SIG-M5 (cell line): ENCODE results near the gene SKOR1.

Experiments
- DNase-seq: peaks from one replicate; lab custom pipeline; 2025; lab: John Stamatoyannopoulos, UW

SKOR1 gene, protein sequence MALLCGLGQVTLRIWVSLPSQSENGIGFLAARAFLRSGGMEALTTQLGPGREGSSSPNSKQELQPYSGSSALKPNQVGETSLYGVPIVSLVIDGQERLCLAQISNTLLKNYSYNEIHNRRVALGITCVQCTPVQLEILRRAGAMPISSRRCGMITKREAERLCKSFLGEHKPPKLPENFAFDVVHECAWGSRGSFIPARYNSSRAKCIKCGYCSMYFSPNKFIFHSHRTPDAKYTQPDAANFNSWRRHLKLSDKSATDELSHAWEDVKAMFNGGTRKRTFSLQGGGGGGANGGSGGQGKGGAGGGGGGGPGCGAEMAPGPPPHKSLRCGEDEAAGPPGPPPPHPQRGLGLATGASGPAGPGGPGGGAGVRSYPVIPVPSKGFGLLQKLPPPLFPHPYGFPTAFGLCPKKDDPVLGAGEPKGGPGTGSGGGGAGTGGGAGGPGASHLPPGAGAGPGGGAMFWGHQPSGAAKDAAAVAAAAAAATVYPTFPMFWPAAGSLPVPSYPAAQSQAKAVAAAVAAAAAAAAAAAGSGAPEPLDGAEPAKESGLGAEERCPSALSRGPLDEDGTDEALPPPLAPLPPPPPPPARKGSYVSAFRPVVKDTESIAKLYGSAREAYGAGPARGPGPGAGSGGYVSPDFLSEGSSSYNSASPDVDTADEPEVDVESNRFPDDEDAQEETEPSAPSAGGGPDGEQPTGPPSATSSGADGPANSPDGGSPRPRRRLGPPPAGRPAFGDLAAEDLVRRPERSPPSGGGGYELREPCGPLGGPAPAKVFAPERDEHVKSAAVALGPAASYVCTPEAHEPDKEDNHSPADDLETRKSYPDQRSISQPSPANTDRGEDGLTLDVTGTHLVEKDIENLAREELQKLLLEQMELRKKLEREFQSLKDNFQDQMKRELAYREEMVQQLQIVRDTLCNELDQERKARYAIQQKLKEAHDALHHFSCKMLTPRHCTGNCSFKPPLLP

DNA sequence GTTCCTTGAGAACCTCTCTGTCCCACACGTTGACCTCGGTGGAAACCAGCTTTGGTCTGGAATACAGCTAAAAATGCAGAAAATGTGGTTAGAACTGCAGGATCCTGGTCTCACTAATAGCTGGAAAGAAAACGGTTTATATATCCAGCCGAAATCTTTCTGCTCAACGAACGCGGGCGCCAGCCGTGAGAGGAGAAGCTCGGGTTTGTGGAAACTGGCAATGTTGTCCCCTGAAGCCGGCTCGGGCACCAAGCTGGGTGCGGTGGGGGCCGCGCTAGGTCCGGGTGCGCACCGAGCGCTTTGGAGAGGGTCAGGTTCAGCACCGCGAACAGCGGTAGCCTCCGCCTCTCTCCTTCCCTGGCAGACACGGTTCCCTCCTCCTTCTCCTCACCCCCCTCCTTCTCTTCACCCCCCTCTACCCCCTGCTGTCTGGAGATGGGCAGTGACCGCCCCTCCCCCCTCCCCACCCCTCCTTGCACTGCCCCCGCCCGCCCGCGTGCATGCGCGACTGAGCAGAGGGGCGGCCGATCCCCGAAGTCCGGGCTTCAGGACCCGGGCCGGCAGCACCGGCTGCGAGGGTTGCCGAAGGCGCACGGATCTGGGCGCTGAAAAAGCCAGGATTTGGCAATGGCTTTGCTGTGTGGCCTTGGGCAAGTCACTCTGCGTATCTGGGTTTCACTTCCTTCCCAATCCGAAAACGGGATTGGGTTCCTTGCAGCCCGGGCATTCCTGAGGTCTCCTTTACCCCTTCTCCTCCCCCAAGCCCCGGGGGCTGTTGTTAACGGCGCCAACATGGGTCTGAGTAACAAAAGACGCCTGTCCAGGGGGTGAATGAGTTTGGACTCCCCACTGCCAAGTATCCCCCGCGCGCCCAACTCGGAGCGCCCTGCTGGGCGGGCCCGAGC is at the start of gene SKOR1:
TSS of gene SKOR1 (plus strand) at position 534 of the 905 bp plus-strand sequence. CDS start at position 628, 94 bp downstream.
- DNase-seq, result no peak

DNA sequence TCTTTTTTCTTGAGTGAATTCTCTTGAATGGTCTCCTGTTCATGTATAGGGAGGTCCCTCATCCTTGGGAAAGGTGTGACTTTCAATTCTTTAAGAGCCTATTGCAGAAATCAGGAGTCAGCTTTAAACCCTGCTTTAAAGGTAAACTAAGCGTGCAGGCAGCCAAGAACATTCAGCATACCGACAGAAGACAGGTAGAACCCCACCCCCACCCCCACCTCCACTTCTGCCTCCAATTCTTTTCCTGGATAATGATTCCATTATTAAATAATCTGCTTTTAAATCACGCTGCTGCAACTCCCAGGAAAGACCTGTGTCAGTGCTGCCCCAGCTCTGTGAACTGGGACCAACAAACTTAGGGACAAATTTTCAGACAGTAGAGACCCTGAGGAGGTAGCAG is 49.3 kb upstream of the SKOR1 start:
- no peak for DNase-seq

DNA sequence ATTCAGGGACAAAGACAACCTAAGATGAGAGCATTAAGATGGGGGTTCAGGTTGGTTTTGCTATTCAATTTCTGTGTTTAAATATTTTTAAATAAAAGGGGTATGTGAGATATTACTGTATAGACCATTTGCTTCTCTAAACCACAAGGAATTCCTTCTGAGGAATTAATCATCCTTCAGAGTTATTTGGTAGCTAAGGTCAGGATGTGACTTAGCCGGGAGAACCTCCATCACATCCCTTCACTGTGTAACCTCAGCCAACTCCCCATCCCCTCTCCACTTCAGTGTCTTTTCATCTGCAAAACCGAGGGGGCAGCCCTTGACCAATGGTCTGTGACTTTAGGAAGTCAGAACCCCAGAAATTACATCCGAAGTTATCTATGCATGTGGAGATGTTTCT is 48.7 kb upstream of the SKOR1 start:
- no peak for DNase-seq

DNA sequence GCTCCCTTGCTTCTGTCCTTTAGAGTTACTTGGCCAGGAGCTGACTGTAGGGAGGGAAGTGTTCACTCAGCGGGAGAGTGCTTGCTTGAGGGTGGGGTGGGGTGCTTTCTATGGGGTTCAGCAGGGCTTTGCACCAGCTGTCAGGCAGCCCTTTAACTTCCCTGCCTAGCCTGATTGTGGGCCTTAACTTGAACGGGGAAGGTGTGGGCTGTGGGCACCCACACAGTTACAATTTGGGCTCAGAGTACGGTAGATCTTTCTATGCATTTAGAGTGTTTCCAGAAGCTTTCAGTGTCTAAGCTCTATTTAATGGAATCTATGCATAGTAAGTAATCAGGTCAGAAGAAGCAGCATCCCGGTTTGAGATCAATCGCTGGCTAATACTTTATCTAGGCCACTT is 48.2 kb upstream of the SKOR1 start:
- DNase-seq, result no peak

DNA sequence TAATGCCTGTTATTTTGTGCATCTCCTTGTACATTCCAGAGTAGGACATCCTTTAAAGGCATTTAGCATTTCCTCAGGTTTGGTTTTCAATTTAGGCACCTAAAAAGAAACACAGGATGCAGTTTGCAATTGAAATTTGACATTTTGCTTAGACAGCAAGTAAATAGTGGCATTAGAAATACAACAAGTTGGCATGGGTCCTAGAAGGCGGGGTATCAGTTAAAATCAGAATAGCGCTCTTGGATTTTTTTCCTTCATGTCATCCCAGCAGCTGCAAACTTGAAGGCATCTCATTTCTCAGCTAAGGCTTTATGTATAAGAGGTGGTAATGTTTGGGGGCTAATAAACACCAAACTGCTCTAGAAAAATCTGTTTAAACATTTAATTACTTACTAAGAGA is 47.5 kb upstream of the SKOR1 start:
- DNase-seq, result no peak

DNA sequence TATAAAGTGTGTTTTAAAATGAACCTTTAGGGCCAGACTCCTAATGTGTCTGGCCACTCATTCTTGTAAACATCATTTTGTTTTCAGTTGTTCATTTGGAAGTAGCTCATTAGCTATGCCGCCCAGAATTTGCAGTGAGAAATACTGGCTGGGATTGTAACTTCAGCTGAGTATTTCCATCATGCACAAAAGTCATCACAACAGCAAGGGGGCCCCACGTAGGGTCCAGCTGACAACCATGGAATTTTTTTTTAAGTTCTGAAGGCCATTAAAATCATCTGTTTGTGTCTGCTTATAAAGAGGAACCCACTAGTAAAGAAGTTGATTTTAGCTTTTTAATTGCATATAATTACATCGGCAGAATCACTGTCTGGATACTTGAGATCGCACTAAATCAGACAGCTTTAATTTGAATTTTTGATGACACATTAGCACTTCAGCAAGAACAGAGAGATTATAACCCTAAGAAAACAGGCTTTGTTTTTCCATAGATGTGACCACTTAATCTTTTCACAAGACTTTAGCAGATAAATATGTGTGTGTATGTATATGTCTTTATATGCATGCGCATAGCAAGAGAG is 46.3 kb upstream of the SKOR1 start:
- DNase-seq, result no peak

DNA sequence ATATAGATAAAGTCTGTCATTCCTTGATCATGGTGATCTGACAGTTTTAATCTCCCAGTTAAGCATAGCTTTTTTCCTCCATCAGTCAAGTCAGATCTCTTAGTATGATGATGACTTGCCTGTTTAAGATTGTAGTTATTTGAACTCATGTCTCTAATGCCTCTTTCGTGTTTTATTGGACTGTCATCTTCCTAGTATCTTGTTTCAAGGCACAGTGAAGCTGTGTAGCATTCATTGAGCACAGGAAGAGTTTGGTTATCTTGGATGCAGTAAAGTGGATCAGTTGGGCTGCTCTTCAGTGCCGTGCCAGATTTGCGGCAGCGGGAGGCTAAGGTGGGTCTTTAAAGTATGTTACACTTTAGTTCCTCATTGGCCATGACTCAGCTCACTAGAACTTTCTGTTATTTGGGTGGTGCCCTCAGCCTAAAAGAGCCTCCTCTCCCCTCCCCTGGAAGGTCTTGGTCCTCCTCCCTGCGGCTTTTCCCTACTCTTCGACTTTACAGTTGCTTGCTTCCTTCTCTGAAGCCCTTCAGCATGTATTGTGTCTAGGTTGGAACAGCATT is 45.7 kb upstream of the SKOR1 start:
- no peak for DNase-seq

DNA sequence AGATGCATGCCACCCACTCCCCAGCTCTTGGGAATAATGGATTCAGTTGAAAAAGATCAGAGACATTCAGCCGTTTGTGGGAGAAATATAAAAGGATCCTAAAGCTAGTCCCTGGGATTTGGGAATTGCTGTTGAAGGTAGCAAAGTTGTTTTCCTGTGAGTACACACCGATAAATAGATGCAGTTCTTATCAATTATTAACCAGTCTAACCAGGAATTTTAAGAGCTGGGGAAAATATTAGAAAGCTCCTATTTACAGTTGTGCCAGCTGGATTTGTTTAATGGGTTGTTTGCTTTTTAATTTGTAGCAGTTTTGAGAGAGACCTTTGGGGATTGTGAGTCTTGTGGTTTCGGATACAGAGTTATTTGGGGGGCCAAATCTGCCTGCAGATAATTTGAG is 44.2 kb upstream of the SKOR1 start:
- no peak for DNase-seq

DNA sequence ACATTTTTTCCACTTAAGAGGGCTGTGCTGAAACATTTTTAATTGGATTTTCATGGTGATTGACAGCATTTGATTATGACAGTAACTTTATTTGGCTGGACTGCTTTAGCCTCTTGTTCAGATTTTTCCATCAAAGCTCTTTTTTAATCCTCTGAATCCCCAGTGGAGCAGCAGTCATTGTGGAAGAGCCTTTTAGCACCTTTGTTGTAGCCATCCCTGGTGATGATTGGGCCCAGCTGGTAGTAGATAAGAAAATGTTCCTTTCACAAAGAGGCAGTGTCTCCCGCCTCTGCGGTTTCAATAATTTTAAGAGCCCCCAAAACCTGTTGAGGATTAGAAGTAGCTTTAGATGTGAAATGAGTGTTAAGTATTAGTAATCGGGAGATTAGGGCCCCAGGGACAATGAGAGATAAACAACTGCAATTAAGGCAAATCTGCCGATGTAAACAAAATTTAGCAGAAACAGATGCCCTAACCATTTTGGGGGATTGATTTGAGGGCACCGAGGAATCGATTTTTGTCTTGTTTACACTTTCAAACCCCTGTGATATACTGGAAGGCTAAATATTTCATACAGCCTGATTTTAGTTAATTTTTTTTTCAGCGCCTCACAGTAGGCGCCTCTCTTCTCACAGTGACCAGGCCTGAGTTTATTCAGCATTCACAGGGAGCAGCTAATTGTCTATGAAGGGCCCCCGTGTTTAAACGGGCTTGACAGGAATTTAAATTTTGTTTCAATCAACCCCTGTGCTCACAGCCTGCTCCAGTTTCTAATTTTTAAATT is 43.2 kb upstream of the SKOR1 start:
- DNase-seq, result no peak

DNA sequence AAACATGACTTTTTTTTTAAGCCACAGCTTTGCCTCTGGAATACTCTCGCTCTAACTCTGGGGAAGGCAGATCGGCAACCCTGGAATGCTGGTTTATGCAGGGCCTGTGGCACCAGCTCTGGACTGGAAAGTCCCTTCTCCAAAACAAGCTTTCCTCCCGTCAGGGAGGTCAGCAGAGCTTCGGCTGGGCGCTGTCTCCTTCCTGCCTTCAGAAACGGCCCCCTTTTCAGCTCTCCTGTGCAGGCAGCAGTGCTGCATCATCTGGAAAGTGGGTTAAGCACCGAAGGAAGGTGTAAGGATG is 42.7 kb upstream of the SKOR1 start:
- no peak for DNase-seq

DNA sequence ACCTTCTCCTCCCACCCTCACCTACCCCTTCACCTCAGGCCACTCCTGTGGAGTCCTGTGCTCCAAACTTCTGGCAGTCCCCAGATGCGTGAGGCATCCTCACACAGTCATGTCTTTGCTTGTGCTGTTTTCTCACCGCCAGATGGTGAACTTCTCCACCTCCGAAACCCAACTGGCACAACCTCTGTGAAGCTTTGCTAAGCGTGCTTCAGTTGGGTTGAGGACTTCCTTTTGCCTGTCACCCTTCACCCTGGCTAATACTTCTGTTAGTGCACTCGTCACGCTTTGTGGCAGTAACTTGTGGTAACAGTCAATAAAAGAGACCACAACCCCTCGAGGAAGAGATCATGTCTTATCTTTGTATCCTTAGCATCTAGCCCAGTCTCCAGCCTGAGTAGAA is 42.0 kb upstream of the SKOR1 start:
- DNase-seq, result no peak

DNA sequence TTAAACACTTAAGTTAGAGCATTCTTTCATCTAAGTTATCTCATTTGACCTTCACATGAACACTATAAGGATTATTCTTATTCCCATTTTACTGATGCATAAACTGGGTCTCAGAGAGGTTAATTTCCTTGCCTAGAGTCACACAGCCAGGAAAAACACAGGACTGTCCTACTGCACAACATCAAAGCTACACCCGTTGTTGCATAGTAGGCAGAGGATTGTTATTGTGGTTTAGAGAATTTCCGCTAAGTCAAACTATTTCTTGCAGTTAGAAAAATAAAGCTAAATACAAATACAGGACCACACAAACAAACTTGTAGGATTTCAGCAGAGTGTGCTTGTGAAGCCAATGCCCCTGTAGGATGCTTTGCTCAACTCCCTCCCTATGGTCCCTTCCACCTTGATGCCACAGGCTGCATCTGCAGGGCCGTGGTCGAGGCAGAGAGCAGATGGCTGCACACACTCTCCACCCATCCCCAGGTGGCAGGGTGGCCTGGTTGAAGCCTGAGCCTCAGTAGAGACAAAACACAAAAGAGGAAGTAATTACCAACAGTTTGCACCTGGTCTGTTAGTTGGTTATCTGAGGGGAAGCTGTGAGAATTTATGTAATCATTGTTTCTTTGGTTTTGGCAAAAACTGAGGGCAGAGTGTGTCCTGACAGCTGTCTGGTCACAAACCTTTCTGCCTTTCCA is 41.1 kb upstream of the SKOR1 start:
- no peak for DNase-seq

DNA sequence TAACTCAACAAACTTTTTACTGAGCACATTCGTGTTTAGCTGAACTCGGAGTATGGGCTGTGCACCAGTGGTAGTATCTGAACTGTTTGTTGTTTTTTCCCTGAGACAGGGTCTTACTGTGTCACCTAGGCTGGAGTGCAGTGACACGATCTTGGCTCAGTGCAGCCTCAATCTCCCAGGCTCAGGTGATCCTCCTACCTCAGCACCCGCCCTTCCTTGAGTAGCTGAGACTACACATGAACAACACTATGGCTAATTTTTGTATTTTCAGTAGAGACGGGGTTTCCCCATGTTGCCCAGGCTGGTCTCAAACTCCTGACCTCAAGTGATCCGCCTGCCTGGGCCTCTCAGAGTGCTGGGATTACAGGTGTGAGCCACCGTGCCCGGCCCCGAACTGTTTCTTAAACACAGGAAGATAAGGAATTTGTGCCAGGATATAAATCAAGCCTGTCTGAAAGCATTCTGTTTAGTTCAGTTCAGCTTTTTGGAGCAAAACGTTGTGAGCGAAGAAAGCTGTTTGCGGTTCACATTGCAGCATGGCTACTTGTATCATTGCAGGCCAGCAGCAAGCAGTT is 40.4 kb upstream of the SKOR1 start:
- DNase-seq, result no peak

DNA sequence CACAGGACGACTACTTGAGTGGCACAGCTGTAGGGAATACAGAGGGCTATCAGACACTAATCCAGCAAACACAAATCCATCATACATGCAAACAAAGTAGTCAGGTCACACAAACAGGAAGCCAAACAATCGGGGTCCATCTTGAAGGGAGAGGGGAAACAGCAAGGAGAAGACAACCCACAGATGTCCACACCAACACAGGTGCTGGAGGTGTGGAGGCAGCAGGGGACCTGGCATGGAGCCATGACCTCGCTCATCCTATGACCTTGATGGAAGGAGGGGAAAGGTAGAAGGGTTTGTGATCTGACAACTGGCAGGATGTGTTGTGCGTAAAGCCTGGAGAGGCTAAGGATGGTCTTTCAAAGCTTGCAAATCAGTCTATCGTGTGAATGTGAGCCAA is 39.9 kb upstream of the SKOR1 start:
- no peak for DNase-seq

DNA sequence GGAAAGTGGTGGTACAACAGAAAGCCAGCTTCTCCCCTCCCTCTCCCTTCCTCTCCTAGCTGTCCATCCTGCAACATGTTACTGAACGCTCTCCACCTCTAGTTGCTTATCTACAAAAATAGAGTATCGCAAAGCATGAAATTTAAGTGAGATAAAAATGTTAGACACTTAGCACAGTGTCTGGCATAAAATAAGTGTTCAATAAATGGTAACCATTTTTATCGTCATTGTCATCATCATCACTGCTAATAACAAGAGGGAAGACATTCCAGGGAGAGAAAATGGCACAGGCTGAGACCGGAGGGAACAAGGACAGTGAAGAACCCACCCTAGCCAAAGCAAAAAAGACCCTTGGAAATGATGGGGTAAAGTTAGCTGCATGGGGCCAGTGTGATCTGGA is 38.7 kb upstream of the SKOR1 start:
- no peak for DNase-seq

DNA sequence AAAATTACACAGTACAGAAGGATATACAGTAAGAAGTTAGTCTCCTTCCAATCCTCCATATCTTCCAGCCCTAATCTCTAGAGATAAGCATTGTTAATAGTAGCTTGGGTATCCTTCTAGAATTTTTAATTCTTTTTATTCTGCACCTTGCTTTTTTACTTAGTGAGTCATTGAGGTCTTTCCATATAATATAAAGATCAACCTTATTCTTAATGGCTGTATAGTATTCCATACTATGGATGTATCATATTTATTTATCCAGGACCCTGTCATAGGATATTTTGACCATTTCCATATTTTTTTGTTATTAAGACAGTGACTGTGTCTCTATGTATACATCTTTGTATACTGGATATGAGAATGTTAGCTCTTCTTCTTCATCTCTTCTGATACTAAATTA is 36.3 kb upstream of the SKOR1 start:
- no peak for DNase-seq

DNA sequence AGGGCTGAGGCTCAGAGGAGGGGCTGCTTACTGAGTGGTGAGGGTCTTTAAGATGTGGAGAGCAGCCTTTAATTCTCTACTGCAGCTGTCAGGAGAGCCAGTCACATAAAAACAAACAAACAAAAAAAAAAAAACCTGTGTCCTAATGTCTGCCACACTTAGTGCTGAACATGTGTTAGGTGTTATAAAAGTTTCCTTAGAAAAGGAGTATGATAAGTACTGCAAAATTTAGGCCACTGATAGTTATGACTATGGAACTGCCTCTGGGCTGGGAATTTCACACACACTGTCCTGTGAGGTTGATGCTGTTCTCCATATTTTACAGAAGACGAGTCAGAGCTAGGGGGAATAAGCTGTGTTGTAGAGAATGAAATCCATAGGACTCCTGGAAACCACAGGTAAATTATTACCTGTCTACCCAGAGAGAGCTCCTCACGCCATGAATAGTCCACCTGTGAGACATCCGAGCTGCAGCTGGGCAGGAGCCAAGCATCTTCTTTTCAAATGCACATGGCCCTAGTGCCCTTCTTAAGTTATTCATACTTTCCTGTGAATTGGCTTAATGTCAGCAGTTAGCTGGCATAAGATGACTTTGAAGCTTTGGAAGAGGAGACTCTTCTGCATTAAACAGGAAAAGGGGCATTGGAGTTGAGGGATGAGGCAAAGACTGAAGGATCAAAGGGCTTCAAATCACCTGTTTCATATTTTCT is 34.5 kb upstream of the SKOR1 start:
- no peak for DNase-seq

DNA sequence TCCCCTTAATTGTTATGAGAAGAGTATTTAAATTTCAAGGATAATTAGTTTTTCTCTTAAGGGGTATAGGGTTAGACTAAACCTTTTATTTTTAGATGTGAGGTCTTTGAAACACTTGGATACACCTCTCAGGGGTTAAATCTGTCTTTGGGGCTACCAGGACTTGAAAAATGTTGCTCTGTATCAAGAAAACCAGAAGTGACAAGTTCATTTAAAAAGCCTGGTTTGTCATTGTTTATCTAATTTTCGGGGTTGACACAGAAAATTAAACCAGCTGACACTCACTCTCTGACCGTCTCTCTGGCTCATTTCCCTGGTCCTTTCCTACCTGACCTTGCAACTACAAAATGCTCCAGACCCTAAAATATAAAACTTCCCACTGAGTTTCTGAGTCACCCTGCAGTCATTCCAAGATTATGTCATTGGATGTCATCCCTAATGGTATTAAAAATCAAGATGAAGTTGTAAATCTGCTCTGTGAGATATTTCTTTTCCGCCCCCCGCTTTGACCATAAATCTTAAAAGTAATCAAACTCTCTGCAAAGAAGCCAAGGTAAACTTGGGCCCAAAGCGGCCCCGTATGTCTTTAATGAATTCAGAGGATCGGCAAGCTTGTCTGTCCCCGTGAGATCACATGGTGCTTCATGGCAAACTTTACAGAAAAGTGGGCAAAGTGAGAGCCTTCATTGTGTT is 32.9 kb upstream of the SKOR1 start:
- no peak for DNase-seq
